Mesenchymal stem cell (in vitro differentiated cells and primary cell): ENCODE measurements around the gene LACRT.

Source experiments
- DNase-seq: peaks from one replicate; pipeline ENCODE4 v3.0.0-alpha.2; 2013
- H2AFZ ChIP-seq: one replicate; pipeline ENCODE4 v1.6.1; 2013; ENCODE audit warnings: low read depth, mild to moderate bottlenecking, control low read depth, inconsistent platforms, low read length, moderate library complexity
- H2AK5ac ChIP-seq: 2 replicates; pipeline ENCODE4 v1.6.1; 2013; ENCODE audit warnings: low read length, moderate library complexity, mild to moderate bottlenecking, inconsistent platforms; ENCODE audit not compliant: severe bottlenecking
- H2BK120ac ChIP-seq: one replicate; pipeline ENCODE4 v1.6.1; 2013; ENCODE audit warnings: low read depth, mild to moderate bottlenecking, inconsistent platforms, low read length, moderate library complexity
- H2BK12ac ChIP-seq, 2 experiments: one replicate each; pipeline ENCODE4 v1.6.1; 2013; ENCODE audit warnings: inconsistent platforms in 2 of 2, low read length in 2 of 2, mild to moderate bottlenecking in 2 of 2, moderate library complexity in 2 of 2, control low read depth in 1 of 2
- H2BK15ac ChIP-seq: one replicate; pipeline ENCODE4 v1.6.1; 2013; ENCODE audit warnings: mild to moderate bottlenecking, low read depth, inconsistent platforms; ENCODE audit not compliant: poor library complexity, severe bottlenecking
- H2BK5ac ChIP-seq: 2 replicates; pipeline ENCODE4 v1.6.1; 2013; ENCODE audit warnings: low read depth, mild to moderate bottlenecking, low read length, control low read depth, inconsistent platforms; ENCODE audit not compliant: poor library complexity, severe bottlenecking
- H3K14ac ChIP-seq, 2 experiments: one replicate each; pipeline ENCODE4 v1.6.1; 2013; ENCODE audit warnings: inconsistent platforms in 2 of 2, low read length in 2 of 2, control low read depth in 1 of 2, mild to moderate bottlenecking in 1 of 2, moderate library complexity in 1 of 2
- H3K18ac ChIP-seq, 2 experiments: one replicate each; pipeline ENCODE4 v1.6.1; 2013; ENCODE audit warnings: inconsistent platforms in 2 of 2, low read length in 2 of 2, control low read depth in 1 of 2, low read depth in 1 of 2, mild to moderate bottlenecking in 1 of 2
- H3K23ac ChIP-seq, 2 experiments: one replicate each; pipeline ENCODE4 v1.6.1; 2013; ENCODE audit warnings: inconsistent platforms in 2 of 2, low read length in 2 of 2, mild to moderate bottlenecking in 2 of 2, moderate library complexity in 2 of 2, control low read depth in 1 of 2
- H3K27ac ChIP-seq: 2 replicates; pipeline ENCODE4 v1.5.1; 2013; ENCODE audit warnings: mild to moderate bottlenecking, moderate library complexity, low read length, control low read depth, inconsistent platforms; ENCODE audit not compliant: poor library complexity, severe bottlenecking
- H3K27me3 ChIP-seq, 2 experiments: 2 replicates each; pipeline versions ENCODE4 v1.6.1 to v1.7.0; 2013; ENCODE audit warnings: low read length in 2 of 2, mild to moderate bottlenecking in 2 of 2, moderate library complexity in 2 of 2, control low read depth in 1 of 2, inconsistent platforms in 1 of 2; ENCODE audit not compliant: control insufficient read depth in 1 of 2, insufficient read depth in 1 of 2
- H3K36me3 ChIP-seq, 2 experiments: 2 replicates each; pipeline versions ENCODE4 v1.6.1 to v1.7.0; 2013; ENCODE audit warnings: low read length in 2 of 2, control low read depth in 1 of 2, inconsistent platforms in 1 of 2, low read depth in 1 of 2, mild to moderate bottlenecking in 1 of 2; ENCODE audit not compliant: insufficient read depth in 2 of 2, control insufficient read depth in 1 of 2
- H3K4ac ChIP-seq, 2 experiments: one replicate each; pipeline ENCODE4 v1.6.1; 2013; ENCODE audit warnings: inconsistent platforms in 2 of 2, low read length in 2 of 2, mild to moderate bottlenecking in 2 of 2, moderate library complexity in 2 of 2, control low read depth in 1 of 2, low read depth in 1 of 2
- H3K4me1 ChIP-seq: 2 replicates; pipeline ENCODE4 v1.6.1; 2013; ENCODE audit warnings: low read depth, low read length, control low read depth; ENCODE audit not compliant: control insufficient read depth, insufficient read depth
- H3K4me2 ChIP-seq: 2 replicates; pipeline ENCODE4 v1.6.1; 2013; ENCODE audit warnings: low read length, mild to moderate bottlenecking, inconsistent platforms; ENCODE audit not compliant: poor library complexity, severe bottlenecking
- H3K4me3 ChIP-seq, 2 experiments: 2 replicates each; pipeline versions ENCODE4 v1.5.1 to v1.7.0; 2013; ENCODE audit warnings: low read length in 2 of 2, mild to moderate bottlenecking in 2 of 2, control low read depth in 1 of 2, low read depth in 1 of 2; ENCODE audit not compliant: insufficient read depth in 1 of 2
- H3K79me1 ChIP-seq: replicated peaks from 2 replicates; pipeline ENCODE4 v1.6.1; 2013; ENCODE audit warnings: mild to moderate bottlenecking, control low read depth, low read length, inconsistent platforms; ENCODE audit not compliant: poor library complexity, severe bottlenecking
- H3K9ac ChIP-seq: 2 replicates; pipeline ENCODE4 v1.7.0; 2013; ENCODE audit warnings: mild to moderate bottlenecking, low read length, moderate library complexity
- H3K9me3 ChIP-seq: 2 replicates; pipeline ENCODE4 v1.7.0; 2013; ENCODE audit warnings: mild to moderate bottlenecking, low read length; ENCODE audit not compliant: control insufficient read depth
- H4K8ac ChIP-seq: one replicate; pipeline ENCODE4 v1.6.1; 2013; ENCODE audit warnings: inconsistent platforms, mild to moderate bottlenecking, low read length, moderate library complexity
- H4K91ac ChIP-seq: one replicate; pipeline ENCODE4 v1.6.1; 2013; ENCODE audit warnings: mild to moderate bottlenecking, low read length, inconsistent platforms
- WGBS: methylation state at CpG from one replicate; pipeline ENCODE4 v1.1.7; 2013; ENCODE audit warnings: mixed read lengths; 5-methylcytosine and 5-hydroxymethylcytosine counted together

LACRT gene

DNA sequence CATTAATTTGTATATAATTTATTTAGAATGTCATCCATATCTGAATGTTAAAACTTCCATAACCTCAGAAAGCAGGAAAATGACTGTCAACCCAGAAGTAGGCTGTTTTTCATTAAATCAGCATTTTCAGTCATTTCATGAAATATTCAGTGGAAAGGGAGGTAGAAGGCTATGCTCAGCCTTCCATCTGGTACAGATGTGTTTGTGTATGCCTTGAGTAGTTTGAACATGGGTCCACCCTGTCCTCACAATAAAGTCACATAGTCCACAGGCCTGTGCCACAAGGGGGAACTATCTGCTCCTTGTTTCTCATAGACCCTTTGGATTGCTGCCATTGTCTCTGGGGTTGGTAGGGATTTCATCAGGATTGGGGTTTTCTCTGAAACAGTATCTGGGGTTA is 9.1 kb downstream of the LACRT start:
- no peak overlapping the region for H2BK12ac ChIP-seq
- H3K23ac ChIP-seq = no peak overlapping the region
- no peak overlapping the region for H4K8ac ChIP-seq
- no peak overlapping the region for H3K4ac ChIP-seq
- H2AFZ ChIP-seq = no peak overlapping the region
- H2BK5ac ChIP-seq = no peak overlapping the region
- H3K4me3 ChIP-seq = no peak overlapping the region
- H3K36me3 ChIP-seq = no peaks in the 10 kb centered on the region
- H3K79me1 ChIP-seq = no peaks in the 10 kb centered on the region
- H2AK5ac ChIP-seq = no peak overlapping the region
- no peaks in the 10 kb centered on the region for H3K4me1 ChIP-seq
- peaks cover 10% of the 10 kb centered on the region for H3K9me3 ChIP-seq
- H3K4me2 ChIP-seq = no peak overlapping the region
- no peak overlapping the region for H4K91ac ChIP-seq
- no peak overlapping the region for H3K27ac ChIP-seq
- no peak for DNase-seq
- no peak overlapping the region for H3K14ac ChIP-seq
- H3K9ac ChIP-seq = no peak overlapping the region
- no peak overlapping the region for H3K18ac ChIP-seq
- no peak overlapping the region for H2BK120ac ChIP-seq
- peaks cover 11 to 56% of the 10 kb centered on the region in 2 experiments for H3K27me3 ChIP-seq
- no peak overlapping the region for H2BK15ac ChIP-seq

DNA sequence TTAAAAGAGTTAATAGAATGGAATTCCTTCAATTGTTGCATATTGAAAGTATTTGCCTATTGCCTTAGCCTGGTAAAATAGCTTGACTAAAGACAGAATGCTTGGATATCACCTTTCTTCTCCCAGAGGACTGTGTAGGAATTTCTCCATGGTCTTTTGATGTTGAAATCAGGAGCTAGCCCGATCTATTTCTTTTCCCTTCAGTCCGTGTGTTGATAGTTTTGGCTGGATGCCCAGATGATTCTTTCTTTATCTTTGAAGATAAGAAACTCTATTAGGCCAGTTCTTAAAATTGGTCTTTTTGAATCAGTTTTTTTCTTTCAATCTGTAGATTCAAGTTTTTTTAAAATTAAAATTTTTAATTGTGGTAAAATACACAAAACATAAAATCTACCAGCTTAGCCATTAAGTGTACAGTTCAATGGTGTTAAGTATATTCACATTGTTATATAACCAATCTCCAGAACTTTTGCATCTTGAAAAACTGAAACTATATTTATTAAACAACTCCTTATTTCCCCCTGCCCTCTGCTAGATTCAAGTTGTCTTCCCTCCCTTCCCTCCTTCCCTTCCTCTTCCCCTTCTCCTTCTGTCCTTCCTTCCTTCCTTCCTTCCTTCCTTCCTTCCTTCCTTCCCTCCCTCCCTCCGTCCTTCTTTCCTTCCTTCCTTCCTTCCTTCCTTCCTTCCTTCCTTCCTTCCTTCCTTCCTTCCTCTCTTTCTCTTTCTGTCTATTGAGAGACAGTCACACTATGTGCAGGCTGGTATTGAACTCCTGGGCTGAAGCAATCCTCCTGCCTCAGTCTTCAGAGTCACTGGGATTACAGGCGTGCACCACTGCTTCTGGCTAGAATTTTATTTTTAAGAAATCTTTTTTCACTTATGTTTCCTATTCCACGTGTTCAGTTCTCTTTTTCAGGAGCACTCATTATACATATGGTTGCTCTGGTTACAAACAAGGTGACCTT is 10.1 kb downstream of the LACRT start:
- H3K23ac ChIP-seq = no peak overlapping the region
- H2BK15ac ChIP-seq = no peak overlapping the region

GRCh38 chr12:54622463-54623183 is 12.1 kb downstream of the LACRT start:
- H3K27me3 ChIP-seq = peaks cover 7 to 59% of the 10 kb centered on the region in 2 experiments
- no peaks in the 10 kb centered on the region for H3K36me3 ChIP-seq
- no peak overlapping the region for H2BK5ac ChIP-seq
- H3K27ac ChIP-seq = no peak overlapping the region
- H3K4ac ChIP-seq = no peak overlapping the region
- H3K9ac ChIP-seq = no peak overlapping the region
- no peak overlapping the region for H3K18ac ChIP-seq
- H2BK120ac ChIP-seq = no peak overlapping the region
- DNase-seq = no peak
- H3K4me1 ChIP-seq = no peaks in the 10 kb centered on the region
- no peak overlapping the region for H2AK5ac ChIP-seq
- no peak overlapping the region for H3K4me3 ChIP-seq
- H3K14ac ChIP-seq = no peak overlapping the region
- no peak overlapping the region for H4K8ac ChIP-seq
- no peak overlapping the region for H2BK12ac ChIP-seq
- no peaks in the 10 kb centered on the region for H3K79me1 ChIP-seq
- no peak overlapping the region for H3K23ac ChIP-seq
- no peak overlapping the region for H3K4me2 ChIP-seq
- H4K91ac ChIP-seq = no peak overlapping the region
- H3K9me3 ChIP-seq = peaks cover 4% of the 10 kb centered on the region
- no peak overlapping the region for H2BK15ac ChIP-seq
- no peak overlapping the region for H2AFZ ChIP-seq

More for the DNA sequence above, 10.1 kb downstream of the LACRT start:
- Histone ChIP-seq H4K8ac (no peak overlapping the region), H2BK12ac (no peak overlapping the region), H3K9ac (no peak overlapping the region), H2AK5ac (no peak overlapping the region), H3K79me1 (no peaks in the 10 kb centered on the region), H3K14ac (no peak overlapping the region), H2AFZ (no peak overlapping the region), H3K4ac (no peak overlapping the region), H3K18ac (no peak overlapping the region), H3K4me2 (no peak overlapping the region), H3K36me3 (no peaks in the 10 kb centered on the region), H2BK5ac (no peak overlapping the region), H2BK120ac (no peak overlapping the region), H3K9me3 (peaks cover 10% of the 10 kb centered on the region), H3K4me3 (no peak overlapping the region), H4K91ac (no peak overlapping the region), H3K27me3 (peaks cover 7 to 48% of the 10 kb centered on the region in 2 experiments), H3K27ac (no peak overlapping the region), H3K4me1 (no peaks in the 10 kb centered on the region)
- 89% methylated on average over 3 of the region's 5 CpGs for WGBS
- DNase-seq = no peak

DNA sequence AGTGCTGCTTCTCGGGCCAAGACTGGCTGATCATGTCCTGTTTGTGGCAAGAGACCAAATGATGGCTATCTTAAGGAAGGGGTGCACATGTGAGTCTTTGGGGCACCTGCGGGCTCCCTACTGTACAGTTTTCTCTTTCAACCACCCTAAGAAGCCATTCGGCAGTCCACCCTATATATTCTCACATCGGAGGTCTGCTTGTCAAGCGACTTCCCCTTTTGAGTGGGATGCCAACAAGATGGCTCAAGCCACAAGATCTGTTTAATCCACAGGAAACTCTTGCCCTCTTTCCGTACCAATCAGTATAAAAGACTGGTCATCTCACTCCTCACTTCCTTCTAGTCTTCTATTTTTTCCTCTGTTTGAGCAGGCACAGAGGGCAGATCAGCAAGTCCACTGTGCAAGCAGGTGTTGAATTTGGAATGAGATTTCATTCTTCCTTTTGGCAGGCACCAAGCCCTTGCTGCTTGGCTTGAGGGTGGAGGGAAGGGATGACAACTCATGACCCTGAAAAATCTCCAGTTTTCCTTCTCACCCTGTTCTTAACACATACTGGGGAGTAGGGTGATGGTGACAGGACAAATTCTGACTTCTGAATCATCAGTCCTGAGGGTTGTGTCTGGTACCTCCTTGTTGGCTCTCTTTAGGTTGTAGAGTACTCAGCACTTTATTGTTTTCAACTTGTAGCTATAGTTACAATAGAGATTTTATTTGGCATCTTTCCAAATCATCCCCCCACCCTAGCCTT is 17.6 kb downstream of the LACRT start:
- Histone ChIP-seq H2AK5ac (no peak overlapping the region), H3K4me3 (no peak overlapping the region), H3K4me2 (no peak overlapping the region), H3K27me3 (peaks cover 16 to 70% of the 10 kb centered on the region in 2 experiments), H3K79me1 (no peaks in the 10 kb centered on the region), H4K8ac (no peak overlapping the region), H3K14ac (no peak overlapping the region), H2BK15ac (no peak overlapping the region), H3K4me1 (no peaks in the 10 kb centered on the region), H3K4ac (no peak overlapping the region), H3K27ac (no peak overlapping the region), H4K91ac (no peak overlapping the region), H3K9ac (no peak overlapping the region), H2BK120ac (no peak overlapping the region), H3K36me3 (no peaks in the 10 kb centered on the region), H2BK12ac (no peak overlapping the region), H2BK5ac (no peak overlapping the region), H3K9me3 (no peaks in the 10 kb centered on the region), H2AFZ (no peak overlapping the region), H3K23ac (no peak overlapping the region), H3K18ac (no peak overlapping the region)
- 74% methylated on average over 5 of the region's 6 CpGs for WGBS
- DNase-seq = no peak
